SK-N-SH (cell line): ENCODE results near the gene LTB4R. TPM values are rescaled to one million over a fixed set of nuclear protein-coding genes. Genes with fewer than 3 reads are reported as not detected.

Source experiments
- CTCF ChIA-PET: fragments of 300-600, 350-600 bp; formaldehyde crosslinking; extraction: SDS; loops from one replicate; lab custom pipeline; 2021; lab: Yijun Ruan, JAX
- POLR2A ChIA-PET: fragments of 350-600 bp; sonication (Branson Sonifier 250); formaldehyde crosslinking; extraction: SDS; loops from one replicate; lab custom pipeline; 2020; ENCODE audit warnings: antibody characterized with exemption, inconsistent platforms; lab: Yijun Ruan, JAX
- DNase-seq: peaks from one replicate; pipeline ENCODE4 v3.0.0; 2012
- H2AFZ ChIP-seq: fragments of 200-600 bp; sonication (generic); 2 replicates; pipeline ENCODE4 v1.8.1; 2016; ENCODE audit warnings: antibody characterized with exemption, mild to moderate bottlenecking, low read depth
- H3F3A ChIP-seq: fragments of 200-600 bp; sonication (generic); replicated peaks from 2 replicates; pipeline ENCODE3; 2016; ENCODE audit warnings: antibody characterized with exemption, mild to moderate bottlenecking; ENCODE audit not compliant: insufficient read depth
- H3K27ac ChIP-seq, 2 experiments: fragments of 200-500 bp in 1 of 2; fragments of 200-600 bp in 1 of 2; sonication (Bioruptor generic) in 1 of 2; sonication (generic), shearing (Covaris generic) in 1 of 2; 2 replicates each; pipeline versions ENCODE4 v1.5.1 to v1.6.1; 2014 to 2016; ENCODE audit warnings: low read depth in 2 of 2, inconsistent platforms in 1 of 2, low read length in 1 of 2, mild to moderate bottlenecking in 1 of 2, mixed read lengths in 1 of 2
- H3K27me3 ChIP-seq: fragments of 200-600 bp; sonication (generic), shearing (Covaris generic); 2 replicates; pipeline ENCODE4 v1.6.1; 2016; ENCODE audit warnings: mixed run types; ENCODE audit not compliant: insufficient read depth
- H3K36me3 ChIP-seq, 2 experiments: fragments of 200-500 bp in 1 of 2; fragments of 200-600 bp in 1 of 2; sonication (Bioruptor generic) in 1 of 2; sonication (generic) in 1 of 2; replicated peaks in 1 of 2; 2 replicates each; pipeline versions ENCODE3 to v1.5.1; 2014 to 2016; ENCODE audit warnings: low read length in 1 of 2, mild to moderate bottlenecking in 1 of 2; ENCODE audit not compliant: insufficient read depth in 2 of 2, control insufficient read depth in 1 of 2
- H3K4me1 ChIP-seq, 2 experiments: fragments of 200-500 bp in 1 of 2; fragments of 200-600 bp in 1 of 2; sonication (Bioruptor generic) in 1 of 2; sonication (generic), shearing (Covaris generic) in 1 of 2; 2 replicates each; pipeline versions ENCODE4 v1.5.1 to v1.6.1; 2014 to 2016; ENCODE audit warnings: low read depth in 1 of 2, low read length in 1 of 2, mixed run types in 1 of 2; ENCODE audit not compliant: insufficient read depth in 2 of 2, control insufficient read depth in 1 of 2
- H3K4me2 ChIP-seq: fragments of 200-600 bp; sonication (generic), shearing (Covaris generic); 2 replicates; pipeline ENCODE4 v1.6.1; 2017; ENCODE audit warnings: mixed run types
- H3K4me3 ChIP-seq, 2 experiments: fragments of 200-500 bp in 1 of 2; fragments of 200-600 bp in 1 of 2; sonication (Bioruptor generic) in 1 of 2; sonication (generic), shearing (Covaris generic) in 1 of 2; 2 replicates each; pipeline versions ENCODE4 v1.5.1 to v1.8.1; 2014 to 2016; ENCODE audit warnings: low read depth in 2 of 2, inconsistent platforms in 1 of 2, low read length in 1 of 2, mild to moderate bottlenecking in 1 of 2, mixed read lengths in 1 of 2, moderate library complexity in 1 of 2
- H3K79me2 ChIP-seq: fragments of 200-600 bp; sonication (generic); 2 replicates; pipeline ENCODE4 v1.8.1; 2017; ENCODE audit warnings: mild to moderate bottlenecking; ENCODE audit not compliant: insufficient read depth
- H3K9ac ChIP-seq: fragments of 200-600 bp; sonication (generic); 2 replicates; pipeline ENCODE4 v1.6.1; 2017; ENCODE audit warnings: mixed run types
- H3K9me2 ChIP-seq: fragments of 200-600 bp; sonication (generic); 2 replicates; pipeline ENCODE4 v1.6.1; 2017; ENCODE audit warnings: mixed run types
- H3K9me3 ChIP-seq: fragments of 200-600 bp; sonication (generic); 2 replicates; pipeline ENCODE4 v1.6.1; 2017; ENCODE audit warnings: mixed run types, mild to moderate bottlenecking, moderate library complexity
- H4K20me1 ChIP-seq: fragments of 200-600 bp; sonication (generic); 2 replicates; pipeline ENCODE4 v1.6.1; 2017; ENCODE audit warnings: mild to moderate bottlenecking, mixed run types; ENCODE audit not compliant: insufficient read depth
- ELF1 ChIP-seq: IDR thresholded peaks from 2 replicates; pipeline ENCODE4 v1.4.0; 2012
- EP300 ChIP-seq, 2 experiments: IDR thresholded peaks; 2 replicates each; pipeline versions ENCODE4 v1.4.0 to v1.6.1; 2012; ENCODE audit warnings: borderline replicate concordance in 1 of 2, low read depth in 1 of 2, low read length in 1 of 2
- EZH2phosphoT487 ChIP-seq: fragments of 200-600 bp; sonication (generic); IDR thresholded peaks from 2 replicates; pipeline ENCODE4 v1.6.1; 2017; ENCODE audit warnings: low read depth, mixed run types, mild to moderate bottlenecking, antibody characterized with exemption, moderate library complexity, borderline replicate concordance
- FOSL2 ChIP-seq: IDR thresholded peaks from 2 replicates; pipeline ENCODE4 v1.4.0; 2012; ENCODE audit warnings: low read depth, mild to moderate bottlenecking, moderate library complexity, borderline replicate concordance
- FOXJ3 ChIP-seq: sonication (generic); formaldehyde crosslinking; IDR thresholded peaks from 2 replicates; pipeline ENCODE4 v1.5.1; 2020; ENCODE audit warnings: mild to moderate bottlenecking, missing genetic modification reagents
- FOXM1 ChIP-seq: IDR thresholded peaks from 2 replicates; pipeline ENCODE4 v1.4.0; 2012; ENCODE audit warnings: low read depth, mild to moderate bottlenecking
- MEF2A ChIP-seq: IDR thresholded peaks from 2 replicates; pipeline ENCODE4 v1.4.0; 2012; ENCODE audit warnings: low read depth, borderline replicate concordance
- MXI1 ChIP-seq: IDR thresholded peaks from 2 replicates; pipeline ENCODE4 v1.6.1; 2012; ENCODE audit warnings: mild to moderate bottlenecking, low read depth, low read length, improper control_type of control experiment
- RAD21 ChIP-seq: IDR thresholded peaks from 2 replicates; pipeline ENCODE4 v1.6.1; 2012; ENCODE audit warnings: mild to moderate bottlenecking, low read length
- RFX5 ChIP-seq: IDR thresholded peaks from 2 replicates; pipeline ENCODE4 v1.6.1; 2012; ENCODE audit warnings: mild to moderate bottlenecking, improper control_type of control experiment, low read length
- SIN3A ChIP-seq: IDR thresholded peaks from 2 replicates; pipeline ENCODE4 v1.6.1; 2012; ENCODE audit warnings: low read depth, mild to moderate bottlenecking, low read length, moderate library complexity, borderline replicate concordance
- SMC3 ChIP-seq: IDR thresholded peaks from 2 replicates; pipeline ENCODE4 v1.6.1; 2012; ENCODE audit warnings: low read depth, low read length, improper control_type of control experiment
- TCF12 ChIP-seq: IDR thresholded peaks from 2 replicates; pipeline ENCODE4 v1.4.0; 2012
- WGBS: methylation state at CpG from one replicate; pipeline ENCODE4 v1.1.6; 2017; ENCODE audit warnings: low lambda C conversion rate; 5-methylcytosine and 5-hydroxymethylcytosine counted together
- polyA plus RNA-seq, 3 experiments: library from polyadenylated mRNA; depleted of rRNA; stranded (reverse); fragments of >200 nt; gene quantifications; 2 replicates each; pipeline ENCODE4 v1.2.3, GENCODE V29; 2012
- TF ChIP-seq, protein P1 (sequence below): fragments of 150-350 bp; IDR thresholded peaks from 2 replicates; pipeline ENCODE4 v1.6.1; 2016; ENCODE audit warnings: mild to moderate bottlenecking, low read depth, low read length
- TF ChIP-seq, protein P2 (sequence below): fragments of 200-600 bp; sonication (generic); IDR thresholded peaks from 2 replicates; pipeline ENCODE4 v1.6.1; 2017; ENCODE audit warnings: antibody characterized with exemption, mild to moderate bottlenecking, moderate library complexity
- TF ChIP-seq, protein P3 (sequence below): IDR thresholded peaks from 2 replicates; pipeline ENCODE4 v1.4.0; 2012; ENCODE audit warnings: low read depth

LTB4R gene
- polyA plus RNA-seq, 1 of the 3 experiments (the other 2 are of a cell fraction), result 11.9 TPM

DNA sequence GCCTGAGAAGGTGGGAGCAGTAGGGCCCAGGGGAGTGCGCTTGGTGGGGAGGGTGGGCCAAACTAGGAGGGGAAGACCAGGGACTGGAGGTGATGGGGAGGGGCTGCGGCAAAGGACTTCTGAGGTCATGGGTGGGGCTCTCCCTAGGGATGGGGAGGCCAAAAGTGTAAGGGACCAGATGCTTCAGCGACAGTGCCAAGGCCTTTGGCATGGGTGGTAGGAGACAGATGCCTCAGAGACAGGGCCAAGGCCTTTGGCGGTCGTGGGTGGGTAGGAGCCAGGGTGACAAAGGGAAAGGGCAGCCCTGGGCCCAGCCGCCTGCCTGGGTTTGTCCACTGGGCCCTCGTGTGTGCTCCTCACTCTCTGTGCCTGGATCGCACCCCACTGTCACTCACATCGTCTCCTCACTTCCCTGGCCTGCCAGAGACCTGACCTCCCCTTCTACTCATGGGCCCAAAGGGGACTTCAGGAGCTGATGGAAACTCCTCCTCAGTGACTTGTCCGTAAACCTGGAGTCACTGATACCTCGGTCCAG lies 26.7 kb upstream of the LTB4R start:
- H3K9me2 ChIP-seq, result no peaks in the 10 kb centered on the region
- H2AFZ ChIP-seq, result no peak overlapping the region
- WGBS, result 90% methylated on average over 9 of the region's 11 CpGs
- H3K36me3 ChIP-seq, result peaks cover 0 to under 1% of the 10 kb centered on the region in 2 experiments
- H3K27ac ChIP-seq, result no peak overlapping the region
- no peak overlapping the region for H3K4me3 ChIP-seq
- peaks cover 0 to 4% of the 10 kb centered on the region in 2 experiments; a peak in 1 of 4 replicates for H3K4me1 ChIP-seq
- no peak overlapping the region for H3K4me2 ChIP-seq
- H3K27me3 ChIP-seq, result no peaks in the 10 kb centered on the region
- no peaks in the 10 kb centered on the region for H3K9me3 ChIP-seq
- POLR2A ChIA-PET, result no interaction called here
- DNase-seq, result no peak
- H3K9ac ChIP-seq, result no peak overlapping the region
- no peaks in the 10 kb centered on the region for H4K20me1 ChIP-seq
- no peaks in the 10 kb centered on the region for H3F3A ChIP-seq
- CTCF ChIA-PET, result interaction anchor here (2.3 to 8.9 kb wide), 3 partner anchors 13 to 42 kb away, joined by 6 to 87 read pairs (median 48); partner anchors contain the start of genes CIDEB, DHRS1, NOP9 and TINF2
- H3K79me2 ChIP-seq, result no peaks in the 10 kb centered on the region
- TF ChIP-seq FOSL2, result no peak
- no peak for TF ChIP-seq EZH2phosphoT487
- no peak for TF ChIP-seq FOXM1
- TF ChIP-seq, protein P1, sequence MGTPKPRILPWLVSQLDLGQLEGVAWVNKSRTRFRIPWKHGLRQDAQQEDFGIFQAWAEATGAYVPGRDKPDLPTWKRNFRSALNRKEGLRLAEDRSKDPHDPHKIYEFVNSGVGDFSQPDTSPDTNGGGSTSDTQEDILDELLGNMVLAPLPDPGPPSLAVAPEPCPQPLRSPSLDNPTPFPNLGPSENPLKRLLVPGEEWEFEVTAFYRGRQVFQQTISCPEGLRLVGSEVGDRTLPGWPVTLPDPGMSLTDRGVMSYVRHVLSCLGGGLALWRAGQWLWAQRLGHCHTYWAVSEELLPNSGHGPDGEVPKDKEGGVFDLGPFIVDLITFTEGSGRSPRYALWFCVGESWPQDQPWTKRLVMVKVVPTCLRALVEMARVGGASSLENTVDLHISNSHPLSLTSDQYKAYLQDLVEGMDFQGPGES, result no peak
- TF ChIP-seq MEF2A, result no peak
- TF ChIP-seq EP300 (IDR thresholded peaks at IDR 0.05; ENCODE audit: borderline replicate concordance in 1 of 2, low read depth in 1 of 2, low read length in 1 of 2), result no peak
- TF ChIP-seq RFX5, result no peak
- TF ChIP-seq, protein P2, sequence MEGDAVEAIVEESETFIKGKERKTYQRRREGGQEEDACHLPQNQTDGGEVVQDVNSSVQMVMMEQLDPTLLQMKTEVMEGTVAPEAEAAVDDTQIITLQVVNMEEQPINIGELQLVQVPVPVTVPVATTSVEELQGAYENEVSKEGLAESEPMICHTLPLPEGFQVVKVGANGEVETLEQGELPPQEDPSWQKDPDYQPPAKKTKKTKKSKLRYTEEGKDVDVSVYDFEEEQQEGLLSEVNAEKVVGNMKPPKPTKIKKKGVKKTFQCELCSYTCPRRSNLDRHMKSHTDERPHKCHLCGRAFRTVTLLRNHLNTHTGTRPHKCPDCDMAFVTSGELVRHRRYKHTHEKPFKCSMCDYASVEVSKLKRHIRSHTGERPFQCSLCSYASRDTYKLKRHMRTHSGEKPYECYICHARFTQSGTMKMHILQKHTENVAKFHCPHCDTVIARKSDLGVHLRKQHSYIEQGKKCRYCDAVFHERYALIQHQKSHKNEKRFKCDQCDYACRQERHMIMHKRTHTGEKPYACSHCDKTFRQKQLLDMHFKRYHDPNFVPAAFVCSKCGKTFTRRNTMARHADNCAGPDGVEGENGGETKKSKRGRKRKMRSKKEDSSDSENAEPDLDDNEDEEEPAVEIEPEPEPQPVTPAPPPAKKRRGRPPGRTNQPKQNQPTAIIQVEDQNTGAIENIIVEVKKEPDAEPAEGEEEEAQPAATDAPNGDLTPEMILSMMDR, result no peak
- no peak for TF ChIP-seq MXI1
- no peak for TF ChIP-seq TCF12
- no peak for TF ChIP-seq SIN3A
- TF ChIP-seq, protein P3, sequence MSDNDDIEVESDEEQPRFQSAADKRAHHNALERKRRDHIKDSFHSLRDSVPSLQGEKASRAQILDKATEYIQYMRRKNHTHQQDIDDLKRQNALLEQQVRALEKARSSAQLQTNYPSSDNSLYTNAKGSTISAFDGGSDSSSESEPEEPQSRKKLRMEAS, result no peak
- no peak for TF ChIP-seq ELF1
- TF ChIP-seq FOXJ3 (CRISPR knock-in tag), result no peak
- no peak for TF ChIP-seq RAD21
- no peak for TF ChIP-seq SMC3
